ENCODE measurements around the gene TMEM219.

Gene TMEM219

GRCh38 chr16:29975134-29975538, 13.3 kb downstream of the TMEM219 start:
- TF ChIP-seq CTCF (IDR thresholded peaks at IDR 0.05; ENCODE audit: low read length, missing control alignments), result no peak
- DNase-seq (ENCODE audit: low read depth), result no peak

GRCh38 chr16:29975811-29976511, 14.1 kb downstream of the TMEM219 start:
- DNase-seq (ENCODE audit: low read depth), result peak; percentile 21
- no peak for TF ChIP-seq CTCF (IDR thresholded peaks at IDR 0.05; ENCODE audit: low read length, missing control alignments)
- H3K4me3 ChIP-seq (replicated peaks; ENCODE audit: low read depth, low read length), result peak overlapping the region; percentile 93

More at GRCh38 chr16:29975134-29975538, 13.3 kb downstream of the TMEM219 start:
- peak overlapping the region; percentile 93 for H3K4me3 ChIP-seq (replicated peaks; ENCODE audit: low read depth, low read length)

- peak overlapping the region; percentile 93 for H3K4me3 ChIP-seq (replicated peaks; ENCODE audit: low read depth, low read length)
- no peak for DNase-seq (ENCODE audit: low read depth)
Observed at GRCh38 chr16:29977063-29977825, 15.4 kb downstream of the TMEM219 start.

GRCh38 chr16:29978081-29978480, 16.2 kb downstream of the TMEM219 start:
- DNase-seq (ENCODE audit: low read depth), result no peak
- no peak for TF ChIP-seq CTCF (IDR thresholded peaks at IDR 0.05; ENCODE audit: low read length, missing control alignments)
- H3K4me3 ChIP-seq (replicated peaks; ENCODE audit: low read depth, low read length), result no peak overlapping the region

More at GRCh38 chr16:29977063-29977825, 15.4 kb downstream of the TMEM219 start:
- no peak for TF ChIP-seq CTCF (IDR thresholded peaks at IDR 0.05; ENCODE audit: low read length, missing control alignments)

- H3K4me3 ChIP-seq (replicated peaks; ENCODE audit: low read depth, low read length), result no peak overlapping the region
- DNase-seq (ENCODE audit: low read depth), result no peak
- TF ChIP-seq CTCF (IDR thresholded peaks at IDR 0.05; ENCODE audit: low read length, missing control alignments), result no peak
Observed at GRCh38 chr16:29978564-29979270, 16.8 kb downstream of the TMEM219 start.

GRCh38 chr16:29982560-29983419, 20.9 kb downstream of the TMEM219 start:
- TF ChIP-seq CTCF (IDR thresholded peaks at IDR 0.05; ENCODE audit: low read length, missing control alignments), result no peak
- no peak for DNase-seq (ENCODE audit: low read depth)
- H3K4me3 ChIP-seq (replicated peaks; ENCODE audit: low read depth, low read length), result no peak overlapping the region
